HG03442 (cell line): ENCODE results near the gene IPP.
"Not testable (repeated sequence)": the region's sequence is repeated elsewhere in the genome, so short reads cannot be mapped to it uniquely, and the experiment has no call there.

Source experiments
- ATAC-seq: cut with Tn5 transposase; IDR thresholded peaks from one replicate; pipeline ENCODE4 v1.9.1; 2021; ENCODE audit warnings: mild to moderate bottlenecking, moderate library complexity; ENCODE audit not compliant: unreplicated experiment

IPP gene

GRCh38 chr1:45746922-45747321 is 3.5 kb downstream of the IPP start:
- no peak for ATAC-seq

GRCh38 chr1:45739641-45740156 is 10.8 kb downstream of the IPP start:
- ATAC-seq, result not testable (repeated sequence)

DNA sequence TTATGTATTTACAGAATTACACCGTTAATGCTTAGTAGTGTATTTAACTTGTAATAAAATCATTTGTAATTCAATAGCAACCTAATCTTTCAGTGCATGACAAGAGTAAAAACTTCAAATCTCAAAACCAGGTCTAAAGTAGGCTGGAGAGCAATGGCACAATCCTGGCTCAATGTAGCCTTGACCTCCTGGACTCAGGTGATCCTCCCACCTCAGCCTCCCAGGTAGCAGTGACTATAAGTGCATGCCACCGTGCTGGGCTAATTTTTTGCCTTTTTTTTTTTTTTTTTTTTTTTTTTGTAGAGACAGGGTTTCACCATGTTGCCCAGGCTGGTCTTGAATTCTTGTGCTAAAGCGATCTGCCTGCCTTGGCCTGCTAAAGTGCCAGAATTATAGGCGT is 11.3 kb downstream of the IPP start:
- no peak for ATAC-seq

- ATAC-seq, result no peak
These were observed 19.6 kb downstream of the IPP start for GRCh38 chr1:45730780-45731319.

- ATAC-seq, result no peak
These were observed 20.2 kb downstream of the IPP start for GRCh38 chr1:45730075-45730779.

GRCh38 chr1:45726007-45726406 is 24.4 kb downstream of the IPP start:
- ATAC-seq, result not testable (repeated sequence)

DNA sequence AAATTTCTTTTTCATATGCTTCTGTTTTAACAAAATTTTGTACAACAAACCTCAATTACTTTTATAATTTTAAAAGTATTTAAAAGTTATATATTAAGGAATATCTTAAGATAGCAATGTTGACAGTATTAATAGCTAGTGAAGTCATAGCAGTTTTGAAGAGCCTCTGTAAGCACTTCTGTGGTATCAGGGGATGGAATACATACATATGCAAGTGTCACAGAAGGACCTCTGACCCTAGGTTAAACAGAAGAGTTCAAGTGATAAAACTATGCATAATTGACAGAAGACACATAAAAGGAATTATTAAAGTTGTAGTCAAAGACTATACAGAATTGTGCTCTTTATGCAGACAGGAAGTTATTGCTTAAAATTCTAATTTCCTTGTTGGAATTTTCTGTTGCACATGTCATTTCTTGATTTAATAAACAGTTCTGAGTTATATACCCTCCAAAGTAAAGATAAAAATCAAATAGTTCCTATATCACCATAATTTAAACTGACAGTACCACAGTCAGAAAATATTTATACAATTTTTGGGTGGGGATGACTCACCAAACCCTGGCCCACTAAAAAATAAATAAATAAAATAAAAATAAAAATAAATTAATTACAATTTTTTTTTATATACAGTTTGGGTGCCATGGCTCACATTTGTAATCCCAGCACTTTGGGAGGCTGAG is 27.1 kb downstream of the IPP start:
- ATAC-seq, result no peak

GRCh38 chr1:45722809-45723208 is 27.6 kb downstream of the IPP start:
- no peak for ATAC-seq

DNA sequence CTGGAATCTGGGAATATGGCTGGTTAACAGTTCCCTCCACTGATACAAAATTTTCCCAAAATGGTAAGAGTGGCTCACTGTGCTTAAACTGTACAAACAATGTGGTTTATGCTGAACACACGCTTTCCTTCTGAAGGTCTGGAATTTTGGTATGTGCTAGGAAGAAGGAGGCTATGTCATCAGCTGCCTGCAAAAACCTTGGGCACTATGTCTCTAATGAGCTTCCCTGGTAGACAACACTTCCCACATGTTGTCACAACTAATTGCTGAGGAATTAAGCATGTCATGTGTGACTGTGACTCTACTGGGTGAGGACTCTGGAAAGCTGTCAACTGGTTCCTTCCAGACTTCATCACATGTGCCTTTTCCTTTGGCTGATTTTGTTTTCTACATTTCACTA is 29.2 kb downstream of the IPP start:
- ATAC-seq, result no peak

- ATAC-seq, result no peak
These were observed 32.2 kb downstream of the IPP start for GRCh38 chr1:45718289-45718688.

- ATAC-seq, result not testable (repeated sequence)
These were observed 33.1 kb downstream of the IPP start for GRCh38 chr1:45717386-45717785.

- ATAC-seq, result no peak
These were observed 33.8 kb downstream of the IPP start for GRCh38 chr1:45716700-45717099.

- no peak for ATAC-seq
These were observed 36.7 kb downstream of the IPP start for GRCh38 chr1:45713711-45714110.

DNA sequence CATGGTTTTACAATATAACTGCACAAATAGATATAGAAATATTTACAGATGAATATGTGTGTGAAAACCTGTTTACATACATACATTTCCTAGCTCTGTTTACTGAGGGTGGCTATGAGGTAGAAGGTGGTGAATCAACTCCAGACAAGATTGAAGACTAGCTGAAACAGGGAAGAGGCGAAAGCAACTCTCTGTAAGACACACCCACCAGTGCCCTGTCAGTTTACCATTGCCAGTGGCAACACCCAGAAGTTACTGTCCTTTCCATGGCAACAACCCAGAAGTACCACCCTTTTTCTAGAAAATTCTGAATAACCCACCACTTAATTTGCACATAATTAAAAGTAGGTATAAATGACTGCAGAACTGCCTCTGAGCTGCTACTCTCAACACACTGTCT is 45.8 kb downstream of the IPP start:
- no peak for ATAC-seq

GRCh38 chr1:45694823-45695222 is 55.6 kb downstream of the IPP start:
- ATAC-seq, result no peak

DNA sequence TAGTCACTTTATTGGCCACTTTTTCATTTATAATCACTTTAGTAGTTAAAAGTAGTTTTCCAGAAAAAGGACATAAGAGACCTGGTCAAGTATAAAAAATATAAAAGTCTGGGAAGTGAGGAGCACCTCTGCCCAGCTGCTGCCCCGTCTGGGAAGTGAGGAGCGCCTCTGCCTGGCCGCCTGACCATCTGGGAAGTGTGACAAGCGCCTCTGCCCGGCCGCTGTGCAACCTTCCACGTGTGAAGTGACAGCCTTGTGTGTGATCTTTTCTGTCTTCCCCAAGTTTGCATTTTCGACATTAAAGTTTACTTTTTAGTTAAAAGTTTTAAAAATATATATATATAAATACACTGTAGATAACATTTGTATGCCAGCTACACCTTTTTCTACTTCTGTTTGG is 56.6 kb downstream of the IPP start:
- not testable (repeated sequence) for ATAC-seq

- ATAC-seq, result no peak
These were observed 62.4 kb downstream of the IPP start, which contains the start of gene TMEM69 for GRCh38 chr1:45687754-45688740. TMEM69 (plus strand) TSS chr1:45688181; CDS start chr1:45691069, 2,888 bp downstream.

GRCh38 chr1:45687014-45687753 is 63.3 kb downstream of the IPP start:
- peak; percentile 80 for ATAC-seq

GRCh38 chr1:45686288-45687013 is 64.0 kb downstream of the IPP start, which contains the start of gene GPBP1L1:
GPBP1L1 (minus strand) TSS chr1:45686533; CDS start chr1:45659087, 27,446 bp downstream.
- peak; percentile 43 for ATAC-seq

DNA sequence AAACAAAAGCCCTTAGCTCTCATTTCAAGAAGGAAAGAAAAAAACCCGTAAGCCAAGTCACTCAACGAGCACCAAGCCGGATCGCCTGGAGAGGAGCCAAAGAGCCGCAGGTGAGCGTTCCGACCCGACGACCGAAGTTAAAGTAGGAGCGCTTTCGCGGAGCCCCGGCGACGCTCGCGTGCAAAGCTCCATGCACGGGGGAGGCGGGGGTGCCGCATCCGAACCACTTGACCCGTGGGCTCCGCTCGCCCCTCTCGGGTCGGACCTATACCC is 64.5 kb downstream of the IPP start:
- peak; percentile 1 for ATAC-seq
